ENCODE measurements around the gene JMJD6.
A peak's percentile ranks its signal among the peaks of the same experiment; 100 is the strongest.
"Not testable (repeated sequence)": the region's sequence is repeated elsewhere in the genome, so short reads cannot be mapped to it uniquely, and the experiment has no call there.

The JMJD6 gene
- 81.9 to 111 reads per million in 2 donors for total RNA-seq

DNA sequence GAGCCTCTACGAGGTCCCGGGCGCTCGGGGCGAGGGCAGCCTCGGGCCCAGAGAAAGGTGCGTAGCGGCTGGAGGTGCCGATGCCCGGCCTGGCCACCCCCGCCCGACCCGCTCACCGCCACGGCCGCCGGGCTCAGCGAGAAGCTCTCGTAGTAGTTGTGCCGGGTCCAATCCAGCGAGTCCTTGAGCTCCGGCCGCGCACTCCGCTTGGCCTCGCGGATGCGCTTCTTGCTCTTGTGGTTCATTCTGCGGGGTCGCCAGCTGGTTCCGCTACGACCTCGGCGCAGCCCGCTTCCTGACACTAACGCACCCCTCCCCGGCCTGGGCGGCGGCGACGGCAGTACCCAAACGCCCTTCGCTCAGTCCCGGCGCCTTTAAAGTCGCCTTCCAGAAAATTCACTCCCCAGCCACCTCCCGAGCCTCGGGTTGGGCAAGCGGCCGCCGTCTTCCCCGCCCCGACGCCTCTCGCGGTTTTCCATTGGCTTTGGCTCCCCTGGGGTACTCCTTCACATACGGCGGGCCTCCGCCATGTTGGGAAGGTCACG is at the start of gene JMJD6:
Gene JMJD6 (minus strand): TSS at position 376 of the 545 bp plus-strand sequence. CDS start 131 bp downstream, at position 245.
- no peak for DNase-seq

DNA sequence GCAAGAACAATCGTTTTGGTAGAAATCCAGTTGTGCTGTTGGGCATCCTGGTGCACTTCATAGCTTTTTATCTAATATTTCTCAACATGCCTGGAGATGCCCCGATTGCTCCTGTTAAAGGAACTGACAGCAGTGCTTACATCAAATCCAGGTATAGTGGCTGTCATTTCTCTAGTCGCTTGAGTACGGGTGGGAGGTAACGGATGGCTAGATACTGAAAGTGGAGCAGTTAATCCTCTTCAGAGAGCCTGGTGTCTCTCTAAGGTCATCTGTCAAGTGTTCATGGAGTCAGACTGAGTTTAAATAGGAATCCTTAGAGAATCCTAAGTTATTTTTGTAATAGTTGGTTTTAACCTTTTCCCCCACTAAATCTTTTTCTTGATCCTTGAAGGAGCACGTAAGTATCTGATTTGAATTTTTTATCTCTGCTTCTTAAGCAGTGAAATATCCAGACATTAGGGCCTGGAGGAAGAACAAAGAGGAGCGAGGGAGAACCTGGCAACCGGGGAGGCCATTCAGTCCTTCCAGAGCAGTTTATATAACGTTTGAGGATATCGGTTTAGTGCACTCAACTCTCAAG is 48.7 kb upstream of the JMJD6 start:
- DNase-seq, result no peak

DNA sequence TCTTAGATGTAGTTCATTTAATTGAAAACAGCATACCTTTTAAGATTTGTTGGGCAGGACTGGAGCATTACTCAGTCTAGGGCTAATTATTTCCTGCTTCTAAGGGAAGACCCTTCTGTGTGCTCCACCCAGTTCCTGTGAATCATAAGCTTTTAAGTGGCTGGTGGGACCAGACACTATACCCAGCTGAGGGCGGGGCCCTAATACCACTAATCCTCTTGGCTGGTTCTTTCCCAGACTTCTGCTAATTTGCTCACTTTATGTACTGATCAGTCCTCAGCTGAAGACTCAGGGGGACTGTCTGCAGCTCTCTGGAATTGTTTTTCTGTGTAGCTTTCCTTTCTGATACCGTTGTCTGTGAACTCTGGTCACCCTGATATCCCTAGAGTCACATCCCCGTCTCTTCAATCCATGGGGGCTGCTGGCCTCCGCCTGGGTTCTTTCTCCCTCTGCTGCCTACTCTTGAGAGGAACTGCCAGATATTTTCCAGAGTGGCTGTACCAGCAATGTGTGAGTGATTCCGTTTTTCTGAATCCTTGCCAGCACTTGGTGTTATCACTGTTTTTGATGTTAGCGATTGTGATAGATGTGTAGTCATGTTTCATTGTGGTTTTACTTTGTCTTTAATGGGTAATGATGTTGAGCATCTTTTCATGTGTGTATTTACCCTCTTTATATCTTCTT is 46.6 kb upstream of the JMJD6 start:
- no peak for DNase-seq

DNA sequence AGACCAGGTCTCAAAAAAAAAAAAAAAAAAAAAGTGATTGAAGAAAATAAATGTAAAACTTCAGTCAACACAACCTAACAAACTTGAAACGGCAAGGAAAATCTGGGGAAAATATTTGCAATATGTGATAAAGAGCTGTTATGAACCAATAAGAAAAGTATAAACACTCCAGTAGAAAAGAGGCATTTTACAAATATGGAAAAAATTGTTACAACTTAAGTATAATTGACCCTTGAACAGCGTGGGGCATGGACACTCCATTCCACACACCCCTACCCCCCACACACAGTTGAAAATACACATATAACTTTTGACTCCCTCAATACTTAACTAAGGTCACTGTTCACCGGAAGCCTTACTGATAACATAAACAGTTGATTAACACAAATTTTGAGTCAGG is 32.2 kb upstream of the JMJD6 start:
- DNase-seq, result no peak

DNA sequence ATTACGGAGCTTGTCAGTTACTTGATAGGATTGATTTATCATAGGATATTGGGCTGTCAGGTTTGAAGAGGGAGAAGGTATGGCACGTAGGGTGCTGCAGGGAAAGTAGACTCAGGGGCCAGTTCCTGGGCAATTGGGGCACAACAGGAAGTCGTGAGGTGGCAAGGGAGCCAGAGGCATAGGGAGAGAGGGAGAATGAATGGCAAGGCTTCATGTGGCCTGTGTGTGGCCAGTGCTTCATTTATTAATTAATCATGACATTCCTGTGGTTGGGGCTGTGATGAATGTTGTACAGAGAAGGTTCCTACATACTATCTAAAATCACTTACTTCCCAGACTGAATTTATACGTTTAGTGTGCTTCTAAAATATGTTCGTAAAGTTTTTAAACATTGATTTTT is 30.9 kb upstream of the JMJD6 start:
- no peak for DNase-seq

DNA sequence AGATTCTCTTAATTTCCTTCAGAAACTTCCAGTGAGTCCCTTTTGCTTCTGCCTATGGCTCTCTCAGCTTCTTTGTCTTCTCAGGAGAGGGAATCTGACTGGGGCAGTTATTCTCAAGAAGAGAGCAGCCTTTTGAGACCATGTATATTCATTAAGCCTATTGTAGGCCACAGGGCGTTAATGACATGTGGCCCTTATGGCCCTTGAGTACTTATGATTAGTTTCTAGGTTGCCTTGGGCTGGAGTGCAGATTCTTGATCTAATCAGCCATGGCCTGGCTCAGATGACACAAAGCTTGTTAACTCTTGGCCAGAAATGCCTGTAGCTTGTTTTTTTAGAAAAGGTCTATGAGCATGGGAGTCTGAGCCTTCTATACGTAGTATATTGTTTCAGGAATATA is 28.9 kb upstream of the JMJD6 start:
- DNase-seq, result no peak

DNA sequence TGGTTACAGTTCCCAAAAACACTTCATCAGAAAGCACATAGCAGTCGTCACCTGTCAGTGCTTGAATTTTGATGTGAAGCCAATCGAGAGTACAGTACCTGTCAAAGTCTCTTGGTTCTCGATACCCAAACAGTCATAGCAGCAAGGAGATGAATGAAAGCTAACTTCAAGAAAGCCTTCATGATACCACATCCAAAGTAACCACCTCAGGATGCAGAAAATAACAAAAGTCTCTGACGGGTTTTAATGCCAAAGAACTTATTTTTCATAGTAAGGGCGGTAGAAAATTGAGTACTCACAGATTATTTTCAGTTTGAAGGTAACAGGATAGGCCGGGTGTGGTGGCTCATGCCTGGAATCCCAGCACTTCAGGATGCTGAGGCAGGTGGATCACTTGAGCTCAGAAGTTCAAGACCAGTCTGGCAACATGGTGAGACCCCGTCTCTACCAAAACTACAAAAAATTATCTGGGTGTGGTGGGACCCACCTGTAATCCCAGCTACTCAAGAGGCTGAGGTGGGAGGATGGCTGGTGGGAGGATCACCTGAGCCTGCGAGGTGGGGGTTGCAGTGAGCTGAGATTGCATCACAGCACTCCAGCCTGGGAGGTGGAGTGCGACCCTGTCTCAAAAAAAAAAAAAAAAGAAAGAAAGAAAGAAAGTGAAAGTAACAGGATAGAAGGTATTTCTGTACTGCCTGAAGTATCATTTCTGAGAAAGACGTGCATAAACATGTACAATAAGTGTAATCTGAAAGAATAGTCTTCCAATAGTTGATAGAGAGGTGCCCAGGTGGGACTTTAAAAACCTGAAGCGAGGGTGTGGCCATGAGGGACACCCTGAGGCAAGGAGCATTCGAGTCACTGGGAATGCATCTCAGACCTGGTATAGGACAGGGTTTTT is 26.9 kb upstream of the JMJD6 start:
- DNase-seq, result no peak

DNA sequence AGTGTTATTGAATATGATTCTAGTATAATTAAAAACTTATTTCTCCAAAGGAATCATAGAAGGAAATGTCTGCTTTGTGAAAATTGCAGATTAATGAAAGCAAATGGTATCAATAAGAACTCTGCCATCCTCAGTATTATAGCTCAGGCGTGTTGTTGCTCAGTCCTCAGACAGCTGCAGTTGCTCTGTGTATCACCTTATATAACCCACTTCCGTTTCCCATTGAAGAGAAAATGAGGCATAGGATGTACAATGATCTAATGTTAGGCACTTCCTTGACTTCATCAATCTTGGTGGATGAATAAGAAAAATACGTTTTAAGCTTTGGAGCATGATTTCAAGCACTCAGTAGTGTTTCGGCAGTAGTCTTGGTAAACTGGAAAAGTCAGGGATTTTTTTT is 25.6 kb upstream of the JMJD6 start:
- DNase-seq, result no peak

DNA sequence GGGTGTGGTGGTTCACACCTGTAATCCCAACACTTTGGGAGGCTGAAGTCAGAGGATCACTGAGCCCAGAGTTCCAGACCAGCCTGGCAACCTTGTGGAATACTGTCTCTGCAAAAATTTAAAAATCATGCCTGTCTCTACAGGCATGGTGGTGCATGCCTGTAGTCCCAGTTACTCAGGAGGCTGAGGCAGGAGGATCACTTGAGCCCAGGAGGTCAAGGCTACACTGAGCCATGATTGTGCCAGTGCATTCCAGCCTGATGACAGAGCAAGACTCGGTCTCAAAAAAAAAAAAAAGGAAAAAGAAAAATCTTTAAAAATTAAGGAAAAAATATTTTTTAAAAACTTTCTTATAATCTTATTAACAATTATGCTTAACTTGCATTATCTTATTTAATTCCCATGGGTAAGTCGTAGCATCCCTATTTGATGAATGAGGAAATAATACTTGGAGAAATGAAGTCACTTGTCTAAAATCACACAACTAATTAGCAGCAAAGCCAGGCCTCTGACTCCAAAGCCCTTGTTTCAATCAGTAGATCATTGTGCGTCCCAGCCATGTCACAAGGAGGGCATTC is 25.1 kb upstream of the JMJD6 start:
- no peak for DNase-seq

DNA sequence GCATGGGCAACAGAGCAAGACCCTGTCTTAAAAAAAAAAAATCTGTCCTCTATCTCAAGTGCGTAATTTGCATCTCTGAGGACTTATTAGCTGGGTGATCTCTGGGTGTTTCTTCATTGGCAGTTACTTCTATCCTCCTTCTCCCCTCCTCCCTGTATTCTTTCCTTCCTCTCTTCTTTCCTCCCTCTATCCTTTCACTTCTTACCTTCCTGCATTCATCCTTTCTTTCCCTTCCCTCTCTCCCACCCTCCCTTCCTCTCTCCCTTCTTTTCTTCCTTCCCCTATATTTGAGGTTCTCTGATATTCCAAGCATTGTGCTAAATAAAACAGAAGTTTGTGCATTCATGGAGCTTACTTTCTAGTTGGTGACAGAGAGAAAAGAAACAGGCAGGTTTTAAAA is 22.3 kb upstream of the JMJD6 start:
- DNase-seq, result no peak

DNA sequence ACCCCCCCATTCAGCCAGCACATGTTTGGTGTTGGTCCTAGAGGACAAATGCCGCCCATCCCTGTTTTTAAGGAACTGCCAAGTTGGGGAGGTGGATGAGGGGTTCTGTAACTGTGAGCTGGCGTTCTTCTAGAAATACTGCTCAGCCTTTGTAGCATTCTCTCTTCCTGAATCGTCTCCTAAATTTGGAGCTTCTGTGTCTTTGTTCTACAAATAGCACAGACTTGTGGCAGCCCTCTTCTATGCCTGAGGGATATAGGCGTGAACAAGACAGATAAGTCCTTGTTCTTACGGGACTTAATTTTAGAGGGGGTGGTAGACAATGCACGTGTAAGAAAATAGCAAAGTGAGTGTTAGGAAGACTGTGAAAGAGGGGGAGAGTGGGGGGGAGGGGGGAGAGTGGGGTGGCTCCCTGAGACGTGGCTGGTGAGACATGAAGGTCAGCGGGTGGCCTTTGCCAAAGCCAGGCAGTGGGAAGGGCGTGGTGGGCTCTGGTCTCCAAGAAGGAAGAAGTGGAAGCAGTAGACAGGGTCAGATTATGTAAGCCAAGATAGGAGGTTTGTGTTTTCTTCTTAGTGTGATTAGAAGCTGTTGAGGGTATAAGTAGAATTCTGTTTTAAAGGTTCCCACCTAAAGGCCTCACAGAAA is 21.4 kb upstream of the JMJD6 start:
- no peak for DNase-seq

DNA sequence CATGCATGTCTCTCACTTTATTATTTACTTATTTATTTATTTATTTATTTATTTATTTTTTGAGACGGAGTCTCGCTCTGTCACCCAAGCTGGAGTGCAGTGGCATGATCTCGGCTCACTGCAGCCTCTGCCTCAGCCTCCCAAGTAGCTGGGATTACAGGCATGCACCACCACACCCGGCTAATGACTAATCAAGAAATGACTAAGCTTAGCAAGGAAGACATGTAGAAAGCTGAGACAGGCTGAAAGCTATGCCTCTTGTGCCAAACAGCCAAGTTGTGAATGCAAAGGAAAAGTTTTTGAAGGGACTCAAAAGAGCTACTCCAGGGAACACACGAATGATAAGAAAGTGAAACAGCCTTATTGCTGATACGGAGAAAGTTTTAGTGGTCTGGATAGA is 19.4 kb upstream of the JMJD6 start:
- not testable (repeated sequence) for DNase-seq

DNA sequence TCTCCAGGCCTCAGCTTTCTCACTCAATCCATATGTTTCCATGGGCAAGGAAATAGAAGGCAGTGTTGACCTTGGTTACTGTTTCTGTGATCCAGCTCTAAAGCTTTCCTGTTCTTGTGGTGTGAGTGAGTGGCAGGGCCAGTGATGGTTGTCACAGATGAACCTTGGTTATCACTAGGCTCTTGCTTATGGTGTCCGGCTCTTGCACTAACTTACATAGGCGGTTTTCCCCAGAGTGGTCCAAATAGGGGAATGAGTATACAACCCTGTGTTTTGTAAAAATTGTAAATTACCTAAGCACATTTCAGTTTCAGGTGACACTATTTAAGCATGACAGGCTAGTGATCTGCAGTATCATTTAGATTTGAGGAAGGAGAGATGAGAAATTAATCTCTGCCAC is 18.3 kb upstream of the JMJD6 start:
- DNase-seq, result no peak

DNA sequence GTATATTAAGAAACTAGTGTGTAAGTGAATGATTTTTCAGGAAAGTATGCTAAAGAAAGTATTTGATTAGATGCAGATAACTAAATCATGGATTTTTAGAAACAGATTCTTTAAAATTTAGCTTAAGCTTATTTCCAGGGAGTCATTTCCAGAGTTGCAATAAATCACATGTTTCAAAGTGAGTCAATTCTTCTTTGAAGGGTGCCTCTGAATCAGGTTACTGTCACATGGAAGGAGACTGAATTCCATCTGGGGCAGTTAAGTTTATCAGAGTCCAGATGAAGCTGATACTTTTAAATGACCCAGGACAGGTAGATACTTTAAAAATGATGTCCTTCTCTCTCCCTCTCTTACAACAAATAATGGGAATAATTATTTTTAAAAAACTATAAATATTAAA is 16.6 kb upstream of the JMJD6 start:
- DNase-seq, result no peak

DNA sequence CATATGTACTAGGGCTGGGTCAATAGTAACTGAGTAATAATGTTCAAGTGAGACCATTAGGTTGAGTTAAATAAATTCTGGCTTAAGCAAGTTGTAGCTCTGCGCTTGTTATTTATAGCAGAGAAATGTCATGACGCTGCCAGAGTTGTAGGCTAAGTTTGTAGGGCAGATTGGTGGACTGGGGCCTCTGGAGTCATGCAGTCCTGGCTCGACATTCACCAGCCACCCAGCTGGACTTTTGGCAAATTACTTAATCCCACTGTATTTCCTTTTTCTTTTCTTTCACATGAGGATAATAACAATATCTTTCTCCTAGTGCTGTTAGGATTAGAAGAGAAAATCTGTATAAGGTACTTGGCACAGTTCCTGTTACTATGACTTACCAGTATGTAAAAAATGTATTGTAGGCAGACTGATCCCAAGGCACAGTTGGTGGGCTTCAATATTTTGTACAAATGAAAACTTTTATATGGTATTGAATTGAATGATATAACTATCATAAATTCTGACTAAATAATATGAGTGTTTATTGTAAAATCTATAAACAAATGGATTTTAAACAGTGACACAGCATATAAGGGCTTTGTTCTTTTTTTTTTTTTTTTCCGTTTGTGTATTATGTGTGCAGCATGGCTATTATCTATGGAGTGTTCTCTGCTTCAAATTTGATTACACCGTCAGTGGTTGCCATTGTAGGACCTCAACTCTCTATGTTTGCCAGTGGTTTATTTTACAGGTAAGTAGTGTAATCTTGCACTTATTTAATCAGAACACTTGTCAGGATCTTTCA is 14.1 kb upstream of the JMJD6 start:
- DNase-seq, result no peak

DNA sequence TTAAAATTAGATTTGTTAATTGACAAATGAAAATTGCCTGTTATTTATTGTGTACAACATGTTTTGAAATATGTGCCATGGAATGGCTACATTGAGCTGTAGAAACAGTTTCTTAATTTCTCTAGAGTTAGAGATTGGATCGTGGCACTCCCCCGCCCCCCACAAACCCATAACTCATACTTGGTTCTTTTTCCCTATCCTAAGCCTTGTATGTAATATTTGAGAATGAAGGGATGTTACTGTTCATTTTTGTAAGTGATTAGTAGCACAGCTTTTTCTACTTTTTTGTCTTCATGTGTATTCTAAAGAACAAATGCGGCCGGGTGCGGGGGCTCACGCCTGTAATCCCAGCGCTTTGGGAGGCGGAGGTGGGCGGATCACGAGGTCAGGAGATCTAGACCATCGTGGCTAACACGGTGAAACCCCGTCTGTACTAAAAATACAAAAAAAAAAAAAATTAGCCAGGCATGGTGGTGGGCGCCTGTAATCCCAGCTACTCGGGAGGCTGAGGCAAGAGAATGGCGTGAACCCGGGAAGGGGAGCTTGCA is 13.2 kb upstream of the JMJD6 start:
- DNase-seq, result not testable (repeated sequence)

DNA sequence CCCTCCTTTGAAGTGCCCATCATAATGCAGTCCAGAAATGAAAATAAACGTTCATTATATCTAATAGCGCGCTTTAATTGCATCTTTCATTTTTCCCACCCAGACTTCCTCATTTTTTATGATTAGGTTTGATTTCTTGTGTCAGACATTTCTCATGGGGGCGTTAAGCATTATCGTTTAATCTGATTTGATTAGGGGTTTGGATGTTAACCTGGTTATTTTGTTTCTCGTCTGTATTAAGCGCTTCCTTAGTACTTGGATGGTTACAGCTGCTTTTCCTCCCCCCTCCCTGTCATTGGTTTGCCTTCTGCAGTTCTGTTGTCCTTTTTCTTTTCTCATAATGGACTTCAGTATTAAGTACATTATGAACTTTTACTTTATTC is 12.1 kb upstream of the JMJD6 start:
- DNase-seq, result no peak

DNA sequence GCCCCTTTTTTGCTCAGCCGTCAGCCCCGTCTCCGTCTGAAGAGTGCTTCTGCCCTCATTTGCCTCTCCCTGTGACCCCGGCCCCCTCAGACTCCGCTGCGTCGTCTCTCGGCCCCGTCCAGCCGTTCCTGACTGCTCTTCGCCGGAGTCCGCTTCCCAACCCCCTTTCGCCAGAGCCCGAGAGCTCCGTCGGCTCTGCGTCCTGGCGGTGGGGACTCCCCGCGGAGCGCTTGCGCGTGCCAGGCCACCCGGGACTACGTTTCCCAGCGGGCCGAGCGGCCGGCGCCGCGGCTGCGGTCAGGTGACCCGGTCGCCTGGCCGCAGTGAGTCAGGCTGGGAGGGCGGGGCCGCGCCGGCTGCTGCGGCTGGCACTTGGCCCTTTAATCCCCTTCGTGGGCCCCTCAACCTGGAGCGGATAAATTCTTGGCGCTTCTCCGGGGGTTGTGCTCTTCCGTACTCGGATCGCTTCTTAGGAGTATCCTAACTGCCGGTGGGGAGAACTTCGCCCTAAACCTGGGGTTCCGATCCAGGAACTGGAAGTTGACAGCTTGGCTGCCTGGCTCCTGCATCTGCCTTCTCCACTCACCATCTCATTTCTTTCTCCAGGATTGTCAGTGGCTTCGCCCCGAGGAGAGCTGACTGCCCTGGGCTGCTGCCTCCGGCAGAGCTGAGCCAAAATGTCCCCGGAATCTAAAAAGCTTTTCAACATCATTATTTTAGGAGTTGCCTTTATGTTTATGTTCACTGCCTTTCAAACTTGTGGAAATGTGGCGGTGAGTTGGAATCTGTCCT is 11.5 kb upstream of the JMJD6 start, which contains the start of gene MFSD11:
Gene MFSD11 (plus strand): TSS at position 444 of the 792 bp plus-strand sequence. CDS start 234 bp downstream, at position 678.
- DNase-seq, result peak; percentile 94

DNA sequence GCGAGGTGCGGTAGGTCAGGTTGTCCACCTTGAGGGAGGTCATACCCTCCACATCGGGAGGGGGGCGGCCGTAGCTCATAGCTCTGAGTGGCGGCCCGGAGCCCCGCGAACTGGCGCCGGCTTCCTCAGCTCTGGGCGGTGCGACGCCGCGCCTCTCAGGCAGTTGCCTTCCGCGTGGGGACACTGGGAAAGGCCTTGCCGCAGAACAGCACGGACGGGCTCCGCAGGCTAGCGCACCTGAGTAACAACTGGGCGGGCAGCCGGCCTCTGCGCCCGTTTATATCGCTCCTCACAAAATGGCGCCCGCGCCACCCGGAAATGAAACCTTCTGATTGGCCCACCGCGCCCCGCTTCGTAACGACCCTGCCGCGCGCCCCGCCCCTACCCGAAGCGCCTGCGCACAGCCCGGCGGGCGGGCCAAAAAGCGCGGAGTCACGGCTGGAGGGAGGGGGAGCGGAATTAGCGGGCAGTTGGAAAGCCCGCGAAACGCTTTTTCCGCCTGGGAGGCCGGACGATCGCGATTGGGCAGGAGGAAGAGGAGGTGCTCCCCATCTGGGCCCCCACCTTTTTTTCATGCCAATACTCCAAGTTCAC is 10.8 kb upstream of the JMJD6 start, which contains the start of gene SRSF2:
Gene SRSF2 (minus strand): TSS at position 250 of the 594 bp plus-strand sequence. CDS start 171 bp downstream, at position 79.
- DNase-seq, result peak; percentile 98
